ENCODE measurements around the gene FXR2.

Gene FXR2

DNA sequence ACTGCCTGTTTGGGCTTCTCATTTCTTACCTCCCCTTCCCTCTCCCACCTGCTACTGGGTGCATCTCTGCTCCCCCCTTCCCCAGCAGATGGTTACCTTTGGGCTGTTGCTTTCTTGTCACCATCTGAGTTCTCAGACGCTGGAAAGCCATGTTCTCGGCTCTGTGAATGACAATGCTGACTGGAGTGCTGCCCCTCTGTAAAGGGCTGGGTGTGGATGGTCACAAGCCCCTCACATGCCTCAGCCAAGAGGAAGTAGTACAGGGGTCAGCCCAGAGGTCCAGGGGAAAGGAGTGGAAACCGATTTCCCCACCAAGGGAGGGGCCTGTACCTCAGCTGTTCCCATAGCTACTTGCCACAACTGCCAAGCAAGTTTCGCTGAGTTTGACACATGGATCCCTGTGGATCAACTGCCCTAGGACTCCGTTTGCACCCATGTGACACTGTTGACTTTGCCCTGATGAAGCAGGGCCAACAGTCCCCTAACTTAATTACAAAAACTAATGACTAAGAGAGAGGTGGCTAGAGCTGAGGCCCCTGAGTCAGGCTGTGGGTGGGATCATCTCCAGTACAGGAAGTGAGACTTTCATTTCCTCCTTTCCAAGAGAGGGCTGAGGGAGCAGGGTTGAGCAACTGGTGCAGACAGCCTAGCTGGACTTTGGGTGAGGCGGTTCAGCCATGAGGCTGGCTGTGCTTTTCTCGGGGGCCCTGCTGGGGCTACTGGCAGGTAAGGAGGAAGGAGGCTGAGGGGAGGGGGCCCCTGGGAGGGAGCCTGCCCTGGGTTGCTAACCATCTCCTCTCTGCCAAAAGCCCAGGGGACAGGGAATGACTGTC lies 35.5 kb downstream of the FXR2 start, which contains the start of gene CD68:
Gene CD68 (plus strand): TSS at position 638 of the 833 bp plus-strand sequence. CDS start 40 bp downstream, at position 678.
- ATAC-seq (replicated peaks) = peak; percentile 27
- peak within 1 kb of the TSS; percentile 50 to 64 for H3K4me3 Mint-ChIP-seq

GRCh38 chr17:7577327-7578199 lies 37.1 kb downstream of the FXR2 start:
- Mint-ChIP-seq H3K27ac (peak overlapping the region; percentile 70 to 94), H3K9me3 (no peaks in the 10 kb centered on the region), H3K4me1 (ENCODE audit: low read depth in 2 of 2) (peaks cover 40 to 46% of the 10 kb centered on the region in 2 donors), H3K36me3 (ENCODE audit: insufficient read depth) (peaks cover 80% of the 10 kb centered on the region), H3K27me3 (no peaks in the 10 kb centered on the region), H3K4me3 (peak overlapping the region; percentile 28 to 29)
- ATAC-seq (replicated peaks) (no peak), DNase-seq (no peak)

More for the DNA sequence above, 35.5 kb downstream of the FXR2 start, which contains the start of gene CD68:
- DNase-seq = no peak
- Mint-ChIP-seq H3K36me3 (ENCODE audit: insufficient read depth) (peaks cover 75% of the 10 kb centered on the region), H3K27ac (peak within 1 kb of the TSS; percentile 86 to 94), H3K9me3 (no peaks in the 10 kb centered on the region), H3K4me1 (ENCODE audit: low read depth in 2 of 2) (peaks cover 36 to 48% of the 10 kb centered on the region in 2 donors), H3K27me3 (no peaks in the 10 kb centered on the region)

- H3K4me1 Mint-ChIP-seq (ENCODE audit: low read depth in 2 of 2) = peaks cover 48 to 50% of the 10 kb centered on the region in 2 donors
- H3K27me3 Mint-ChIP-seq = no peaks in the 10 kb centered on the region
- peak overlapping the region in 1 of 2 donors; percentile 94 for H3K27ac Mint-ChIP-seq
- H3K9me3 Mint-ChIP-seq = no peaks in the 10 kb centered on the region
- DNase-seq (no peak), ATAC-seq (replicated peaks) (no peak)
- H3K36me3 Mint-ChIP-seq (ENCODE audit: insufficient read depth) = peaks cover 84% of the 10 kb centered on the region
- H3K4me3 Mint-ChIP-seq = peak overlapping the region; percentile 6 to 25
Measured at GRCh38 chr17:7576432-7576937, 38.2 kb downstream of the FXR2 start.

DNA sequence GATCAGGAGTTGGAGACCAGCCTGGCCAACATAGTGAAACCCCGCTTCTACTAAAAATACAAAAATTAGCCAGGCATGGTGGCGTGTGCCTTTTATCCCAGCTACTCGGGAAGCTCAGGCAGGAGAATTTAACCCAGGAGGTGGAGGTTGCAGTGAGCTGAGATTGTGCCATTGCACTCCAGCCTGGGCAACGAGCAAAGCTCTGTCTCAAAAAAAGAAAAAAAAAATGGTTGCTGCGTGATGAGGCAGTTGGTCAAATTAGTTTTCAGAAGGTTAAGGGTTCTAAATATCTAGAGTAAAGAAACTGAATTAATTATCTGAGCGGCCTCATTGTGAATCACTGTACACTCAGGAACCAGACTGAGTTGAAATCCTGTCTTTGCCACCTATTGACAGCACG lies 38.7 kb downstream of the FXR2 start:
- H3K9me3 Mint-ChIP-seq = no peaks in the 10 kb centered on the region
- no peaks in the 10 kb centered on the region for H3K27me3 Mint-ChIP-seq
- H3K27ac Mint-ChIP-seq = peak overlapping the region in 1 of 2 donors; percentile 94
- peak overlapping the region; percentile 18 to 98 for H3K4me3 Mint-ChIP-seq
- DNase-seq (no peak), ATAC-seq (replicated peaks) (no peak)
- H3K36me3 Mint-ChIP-seq (ENCODE audit: insufficient read depth) = peaks cover 87% of the 10 kb centered on the region
- peaks cover 48 to 50% of the 10 kb centered on the region in 2 donors for H3K4me1 Mint-ChIP-seq (ENCODE audit: low read depth in 2 of 2)

DNA sequence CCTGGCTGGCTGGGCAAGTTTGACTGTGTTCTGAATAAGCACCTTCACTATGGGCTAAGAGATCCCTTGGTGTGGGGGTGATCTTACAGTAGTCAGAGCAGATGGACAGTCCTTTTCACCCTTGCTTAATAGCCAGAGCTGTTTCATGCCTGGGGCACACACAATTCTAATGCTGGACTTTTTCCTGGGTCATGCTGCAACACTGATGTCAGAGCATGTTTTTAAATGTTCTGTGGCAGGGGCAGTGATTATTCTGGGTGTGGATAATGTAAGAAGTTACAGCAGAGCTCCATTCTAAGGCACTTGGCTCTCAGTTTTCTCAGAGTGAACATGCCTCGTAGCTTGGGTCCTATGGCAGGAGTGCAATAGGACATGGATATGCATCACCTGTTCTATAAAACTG lies 39.2 kb downstream of the FXR2 start:
- peak overlapping the region; percentile 18 to 98 for H3K4me3 Mint-ChIP-seq
- no peak for DNase-seq
- no peak for ATAC-seq (replicated peaks)
- H3K4me1 Mint-ChIP-seq (ENCODE audit: low read depth in 2 of 2) = peaks cover 45 to 48% of the 10 kb centered on the region in 2 donors
- H3K27ac Mint-ChIP-seq = peak overlapping the region in 1 of 2 donors; percentile 100
- no peaks in the 10 kb centered on the region for H3K27me3 Mint-ChIP-seq
- no peaks in the 10 kb centered on the region for H3K9me3 Mint-ChIP-seq
- H3K36me3 Mint-ChIP-seq (ENCODE audit: insufficient read depth) = peaks cover 89% of the 10 kb centered on the region

- no peaks in the 10 kb centered on the region for H3K27me3 Mint-ChIP-seq
- peak overlapping the region; percentile 100 for H3K27ac Mint-ChIP-seq
- peaks cover 36 to 41% of the 10 kb centered on the region in 2 donors for H3K4me1 Mint-ChIP-seq (ENCODE audit: low read depth in 2 of 2)
- H3K36me3 Mint-ChIP-seq (ENCODE audit: insufficient read depth) = peaks cover 84% of the 10 kb centered on the region
- H3K4me3 Mint-ChIP-seq = peak overlapping the region; percentile 98 to 100
- H3K9me3 Mint-ChIP-seq = no peaks in the 10 kb centered on the region
- DNase-seq (no peak), ATAC-seq (replicated peaks) (no peak)
Measured at GRCh38 chr17:7574176-7574953, 40.3 kb downstream of the FXR2 start.

GRCh38 chr17:7573324-7574080 lies 41.2 kb downstream of the FXR2 start:
- Mint-ChIP-seq H3K27me3 (no peaks in the 10 kb centered on the region), H3K4me1 (ENCODE audit: low read depth in 2 of 2) (peaks cover 30 to 34% of the 10 kb centered on the region in 2 donors), H3K4me3 (peak overlapping the region; percentile 98 to 100), H3K9me3 (no peaks in the 10 kb centered on the region), H3K36me3 (ENCODE audit: insufficient read depth) (peaks cover 75% of the 10 kb centered on the region), H3K27ac (peak overlapping the region; percentile 100)
- ATAC-seq (replicated peaks) (peak; percentile 50), DNase-seq (peak; percentile 84 to 89 (median 87))

- peaks cover 29 to 30% of the 10 kb centered on the region in 2 donors for H3K4me1 Mint-ChIP-seq (ENCODE audit: low read depth in 2 of 2)
Measured at GRCh38 chr17:7572588-7573323, 41.9 kb downstream of the FXR2 start.

GRCh38 chr17:7572338-7572587 lies 42.4 kb downstream of the FXR2 start:
- H3K36me3 Mint-ChIP-seq (ENCODE audit: insufficient read depth) = peaks cover 66% of the 10 kb centered on the region
- H3K9me3 Mint-ChIP-seq = no peaks in the 10 kb centered on the region
- peak overlapping the region; percentile 98 to 100 for H3K4me3 Mint-ChIP-seq
- peak overlapping the region; percentile 100 for H3K27ac Mint-ChIP-seq
- no peak for ATAC-seq (replicated peaks)
- H3K27me3 Mint-ChIP-seq = no peaks in the 10 kb centered on the region
- peaks cover 29 to 30% of the 10 kb centered on the region in 2 donors for H3K4me1 Mint-ChIP-seq (ENCODE audit: low read depth in 2 of 2)
- no peak for DNase-seq

More at GRCh38 chr17:7572588-7573323, 41.9 kb downstream of the FXR2 start:
- Mint-ChIP-seq H3K27ac (peak overlapping the region; percentile 100), H3K27me3 (no peaks in the 10 kb centered on the region), H3K4me3 (peak overlapping the region; percentile 98 to 100), H3K36me3 (ENCODE audit: insufficient read depth) (peaks cover 68% of the 10 kb centered on the region), H3K9me3 (no peaks in the 10 kb centered on the region)
- ATAC-seq (replicated peaks) (peak; percentile 79), DNase-seq (peak; percentile 100)

DNA sequence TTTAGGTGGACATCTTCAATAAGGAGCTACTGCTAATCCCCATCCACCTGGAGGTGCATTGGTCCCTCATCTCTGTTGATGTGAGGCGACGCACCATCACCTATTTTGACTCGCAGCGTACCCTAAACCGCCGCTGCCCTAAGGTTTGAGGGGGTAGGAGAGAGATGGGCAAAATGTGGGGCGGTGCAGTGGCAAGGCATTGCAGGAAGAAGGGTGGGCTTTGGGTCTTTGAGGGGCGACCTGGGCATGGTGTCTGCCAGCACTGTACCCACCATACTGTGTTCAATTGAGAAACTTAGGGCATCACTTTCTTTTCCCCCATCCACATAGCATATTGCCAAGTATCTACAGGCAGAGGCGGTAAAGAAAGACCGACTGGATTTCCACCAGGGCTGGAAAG lies 44.3 kb downstream of the FXR2 start:
- DNase-seq = no peak
- peaks cover 66% of the 10 kb centered on the region for H3K36me3 Mint-ChIP-seq (ENCODE audit: insufficient read depth)
- peaks cover 22 to 26% of the 10 kb centered on the region in 2 donors for H3K4me1 Mint-ChIP-seq (ENCODE audit: low read depth in 2 of 2)
- no peaks in the 10 kb centered on the region for H3K9me3 Mint-ChIP-seq
- no peaks in the 10 kb centered on the region for H3K27me3 Mint-ChIP-seq
- H3K4me3 Mint-ChIP-seq = no peak overlapping the region
- H3K27ac Mint-ChIP-seq = no peak overlapping the region
- no peak for ATAC-seq (replicated peaks)

- Mint-ChIP-seq H3K4me1 (ENCODE audit: low read depth in 2 of 2) (peaks cover 18 to 22% of the 10 kb centered on the region in 2 donors), H3K4me3 (no peak overlapping the region), H3K36me3 (ENCODE audit: insufficient read depth) (peaks cover 63% of the 10 kb centered on the region), H3K27ac (no peak overlapping the region), H3K27me3 (no peaks in the 10 kb centered on the region), H3K9me3 (no peaks in the 10 kb centered on the region)
- ATAC-seq (replicated peaks) (no peak), DNase-seq (no peak)
Measured at GRCh38 chr17:7569571-7569970, 45.1 kb downstream of the FXR2 start.

Data from effector memory CD8-positive, alpha-beta T cell (primary cell).